PFSK-1 (cell line): ENCODE measurements around the gene CLIC6.

Experiments used
- FOXP2 ChIP-seq: optimal IDR thresholded peaks from 2 replicates; pipeline ENCODE3; 2011; ENCODE audit warnings: borderline replicate concordance, control low read depth, inconsistent platforms; ENCODE audit not compliant: insufficient read depth; ENCODE audit errors: extremely low read length, extremely low read depth
- POLR2AphosphoS5 ChIP-seq: IDR thresholded peaks from 2 replicates; pipeline ENCODE4 v1.6.1; 2012; ENCODE audit warnings: low read depth, mild to moderate bottlenecking, control low read depth, low read length, moderate library complexity
- REST ChIP-seq, 2 experiments: IDR thresholded peaks; 2 replicates each; pipeline versions ENCODE4 v1.6.1 to v1.8.0; 2011 to 2012; ENCODE audit warnings: low read depth in 2 of 2, low read length in 2 of 2, control low read depth in 1 of 2, inconsistent platforms in 1 of 2, mild to moderate bottlenecking in 1 of 2, moderate library complexity in 1 of 2; ENCODE audit not compliant: insufficient read depth in 1 of 2
- SIN3A ChIP-seq: IDR thresholded peaks from 2 replicates; pipeline ENCODE4 v1.6.1; 2012; ENCODE audit warnings: mild to moderate bottlenecking, low read length, moderate library complexity, borderline replicate concordance; ENCODE audit not compliant: insufficient read depth
- TAF1 ChIP-seq: IDR thresholded peaks from 2 replicates; pipeline ENCODE4 v1.6.1; 2012; ENCODE audit warnings: low read length, control low read depth, borderline replicate concordance; ENCODE audit not compliant: insufficient read depth

The CLIC6 gene

GRCh38 chr21:34703571-34703970 lies 34.8 kb downstream of the CLIC6 start:
- no peak for TF ChIP-seq TAF1

GRCh38 chr21:34704119-34704518 lies 35.3 kb downstream of the CLIC6 start:
- no peak for TF ChIP-seq REST (IDR thresholded peaks at IDR 0.05; ENCODE audit: insufficient read depth in 1 of 2, low read depth in 2 of 2, low read length in 2 of 2)
- no peak for TF ChIP-seq FOXP2
- TF ChIP-seq SIN3A: no peak
- no peak for TF ChIP-seq POLR2AphosphoS5
- no peak for TF ChIP-seq TAF1

GRCh38 chr21:34705011-34705410 lies 36.2 kb downstream of the CLIC6 start:
- TF ChIP-seq POLR2AphosphoS5: no peak
- no peak for TF ChIP-seq REST (IDR thresholded peaks at IDR 0.05; ENCODE audit: insufficient read depth in 1 of 2, low read depth in 2 of 2, low read length in 2 of 2)
- TF ChIP-seq SIN3A: no peak
- TF ChIP-seq TAF1: no peak
- no peak for TF ChIP-seq FOXP2

- TF ChIP-seq POLR2AphosphoS5 (no peak), REST (IDR thresholded peaks at IDR 0.05; ENCODE audit: insufficient read depth in 1 of 2, low read depth in 2 of 2, low read length in 2 of 2) (no peak)
Measured at GRCh38 chr21:34706337-34706736, 37.5 kb downstream of the CLIC6 start.

GRCh38 chr21:34707876-34708325 lies 39.1 kb downstream of the CLIC6 start:
- TF ChIP-seq SIN3A: no peak
- no peak for TF ChIP-seq FOXP2
- no peak for TF ChIP-seq TAF1
- TF ChIP-seq REST (IDR thresholded peaks at IDR 0.05; ENCODE audit: insufficient read depth in 1 of 2, low read depth in 2 of 2, low read length in 2 of 2): no peak
- no peak for TF ChIP-seq POLR2AphosphoS5

GRCh38 chr21:34713621-34714020 lies 44.8 kb downstream of the CLIC6 start:
- no peak for TF ChIP-seq SIN3A
